Measurements from ENCODE around the gene MCCC1. TPM values are rescaled to one million over a fixed set of nuclear protein-coding genes. Genes with fewer than 3 reads are reported as not detected.

MCCC1 gene
- total and polyA plus RNA-seq, 11 donors = 32.8 to 58.4 (median 47.5) TPM

DNA sequence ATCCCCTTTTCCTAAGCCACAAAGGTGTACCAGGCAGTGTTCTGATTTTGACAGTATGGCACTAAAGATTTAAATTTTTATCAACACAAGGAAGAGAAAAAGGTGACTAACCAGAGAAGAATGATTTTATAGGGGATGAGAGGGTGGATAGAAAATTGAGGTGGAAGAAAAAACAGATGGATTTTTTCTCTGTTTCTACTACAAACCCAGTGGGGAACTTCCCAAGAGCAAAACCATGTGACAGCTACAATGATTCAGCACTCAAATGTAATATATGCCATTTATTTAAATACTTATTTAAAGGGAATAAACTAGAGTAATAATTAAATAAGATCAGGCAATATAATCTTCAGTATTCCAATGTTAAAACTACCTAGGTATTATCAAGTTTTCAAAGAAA is 130.0 kb downstream of the MCCC1 start:
- no peak overlapping the region for H3K27ac ChIP-seq

GRCh38 chr3:182967218-182968204 is 131.8 kb downstream of the MCCC1 start:
- Histone ChIP-seq H3K27me3 (no peaks in the 10 kb centered on the region), H3K36me3 (peaks cover 0 to 18% (median 5%) of the 10 kb centered on the region in 9 donors), H3K4me3 (no peak overlapping the region), H3K27ac (peak overlapping the region in 1 of 12 donors; percentile 33), H3K4me1 (peaks cover 0 to 38% (median 5%) of the 10 kb centered on the region in 12 donors), H3K9me3 (no peaks in the 10 kb centered on the region)
- WGBS, 4 donors = 82 to 90% (median 85%) methylated on average over 6 of the region's 6 CpGs
- ATAC-seq = no peak
- intact Hi-C loops (cut with DNase I) = no loop called here
- DNase-seq = no peak
- TF ChIP-seq POLR2A (IDR thresholded peaks at IDR 0.05) = no peak
- TF ChIP-seq, protein P1, sequence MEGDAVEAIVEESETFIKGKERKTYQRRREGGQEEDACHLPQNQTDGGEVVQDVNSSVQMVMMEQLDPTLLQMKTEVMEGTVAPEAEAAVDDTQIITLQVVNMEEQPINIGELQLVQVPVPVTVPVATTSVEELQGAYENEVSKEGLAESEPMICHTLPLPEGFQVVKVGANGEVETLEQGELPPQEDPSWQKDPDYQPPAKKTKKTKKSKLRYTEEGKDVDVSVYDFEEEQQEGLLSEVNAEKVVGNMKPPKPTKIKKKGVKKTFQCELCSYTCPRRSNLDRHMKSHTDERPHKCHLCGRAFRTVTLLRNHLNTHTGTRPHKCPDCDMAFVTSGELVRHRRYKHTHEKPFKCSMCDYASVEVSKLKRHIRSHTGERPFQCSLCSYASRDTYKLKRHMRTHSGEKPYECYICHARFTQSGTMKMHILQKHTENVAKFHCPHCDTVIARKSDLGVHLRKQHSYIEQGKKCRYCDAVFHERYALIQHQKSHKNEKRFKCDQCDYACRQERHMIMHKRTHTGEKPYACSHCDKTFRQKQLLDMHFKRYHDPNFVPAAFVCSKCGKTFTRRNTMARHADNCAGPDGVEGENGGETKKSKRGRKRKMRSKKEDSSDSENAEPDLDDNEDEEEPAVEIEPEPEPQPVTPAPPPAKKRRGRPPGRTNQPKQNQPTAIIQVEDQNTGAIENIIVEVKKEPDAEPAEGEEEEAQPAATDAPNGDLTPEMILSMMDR (IDR thresholded peaks at IDR 0.05) = no peak

More for the DNA sequence above, 130.0 kb downstream of the MCCC1 start:
- no peak overlapping the region for H3K4me3 ChIP-seq
- no peaks in the 10 kb centered on the region for H3K9me3 ChIP-seq
- intact Hi-C loops (cut with DNase I) = no loop called here
- DNase-seq (no peak), ATAC-seq (no peak)
- H3K27me3 ChIP-seq = no peaks in the 10 kb centered on the region
- peaks cover 0 to 38% (median 4%) of the 10 kb centered on the region in 12 donors for H3K4me1 ChIP-seq
- TF ChIP-seq, protein P1 (IDR thresholded peaks at IDR 0.05) = no peak
- TF ChIP-seq POLR2A (IDR thresholded peaks at IDR 0.05) = no peak
- H3K36me3 ChIP-seq = peaks cover 0 to under 1% (median 0%) of the 10 kb centered on the region in 9 donors

- Histone ChIP-seq H3K27ac (no peak overlapping the region), H3K4me3 (no peak overlapping the region), H3K36me3 (peaks cover 0 to 25% (median 11%) of the 10 kb centered on the region in 9 donors), H3K4me1 (peaks cover 0 to 43% (median 8%) of the 10 kb centered on the region in 12 donors), H3K27me3 (no peaks in the 10 kb centered on the region), H3K9me3 (no peaks in the 10 kb centered on the region)
- ATAC-seq (no peak), DNase-seq (no peak)
- TF ChIP-seq POLR2A (IDR thresholded peaks at IDR 0.05) = no peak
- TF ChIP-seq, protein P1 (IDR thresholded peaks at IDR 0.05) = no peak
- intact Hi-C loops (cut with DNase I) = no loop called here
- 87 to 92% (median 88%) methylated on average over 9 of the region's 9 CpGs for WGBS, 4 donors
Measured at GRCh38 chr3:182965861-182966366, 133.4 kb downstream of the MCCC1 start.

Other genes starting within 250 kb of the MCCC1 start
- 10 to 100 TPM; 14.4 to 43.0 (median 35.4) TPM for gene DCUN1D1, start 119.0 kb downstream of the MCCC1 start, total RNA-seq
- 10 to 100 TPM in 1 of 2 donors, 1 to 10 TPM in 1; 5.4 to 17.8 TPM for gene DCUN1D1, start 119.0 kb downstream of the MCCC1 start, polyA plus RNA-seq
- gene LAMP3, start 63.2 kb upstream of the MCCC1 start, total RNA-seq = 1 to 10 TPM in 1 of 9 donors, under 1 TPM in 2, not detected in 6; 0.10 to 2.1 (median 0.66) TPM
- under 1 TPM in 1 of 2 donors, not detected in 1; 0.11 TPM for gene LAMP3, start 63.2 kb upstream of the MCCC1 start, polyA plus RNA-seq
- gene B3GNT5, start 153.8 kb upstream of the MCCC1 start, total RNA-seq = 10 to 100 TPM in 1 of 9 donors, 1 to 10 TPM in 7, under 1 TPM in 1; 0.87 to 12.3 (median 3.6) TPM
- gene B3GNT5, start 153.8 kb upstream of the MCCC1 start, polyA plus RNA-seq = 1 to 10 TPM; 1.1 to 3.0 TPM